IMR-90 (cell line): ENCODE results near the gene ZNF407. TPM values are rescaled to one million over a fixed set of nuclear protein-coding genes. Genes with fewer than 3 reads are reported as not detected.

Experiments
- ATAC-seq: fragments of 200-7000 bp; cut with Tn5 transposase; 2 replicates; pipeline ENCODE4 v1.9.1; 2020; ENCODE audit warnings: low read depth, mild to moderate bottlenecking, moderate library complexity
- BruUV-seq: library from RNA; stranded (reverse); fragments of 400-500 nt; replicated peaks from 2 replicates; lab custom pipeline; 2021; lab: Mats Ljungman, UMichigan
- CTCF ChIA-PET: fragments of 300-600 bp; formaldehyde crosslinking; extraction: SDS; loops from one replicate; lab custom pipeline; 2021; ENCODE audit warnings: antibody characterized with exemption; lab: Yijun Ruan, JAX
- POLR2A ChIA-PET: fragments of 300-600 bp; sonication (Branson Sonifier 250); formaldehyde crosslinking; loops from one replicate; lab custom pipeline; 2022; ENCODE audit warnings: antibody characterized with exemption; ENCODE audit not compliant: unreplicated experiment; lab: Charles Lee
- DNase-seq: peaks from one replicate; pipeline ENCODE4 v3.0.0; 2013
- H2AFZ ChIP-seq: replicated peaks from 2 replicates; pipeline ENCODE3; 2013; ENCODE audit warnings: low read length, mild to moderate bottlenecking; ENCODE audit not compliant: poor library complexity
- H2AK5ac ChIP-seq: 2 replicates; pipeline ENCODE4 v1.6.1; 2013; ENCODE audit warnings: low read depth, low read length, inconsistent platforms
- H2AK9ac ChIP-seq: replicated peaks from 2 replicates; pipeline ENCODE3; 2013; ENCODE audit warnings: mild to moderate bottlenecking, low read depth, low read length, moderate library complexity; ENCODE audit not compliant: poor library complexity
- H2BK120ac ChIP-seq: 2 replicates; pipeline ENCODE4 v1.6.1; 2013; ENCODE audit warnings: low read depth, low read length, inconsistent platforms
- H2BK15ac ChIP-seq: 3 replicates; pipeline ENCODE4 v1.6.1; 2013; ENCODE audit warnings: low read depth, low read length, inconsistent platforms
- H2BK20ac ChIP-seq: 2 replicates; pipeline ENCODE4 v1.6.1; 2013; ENCODE audit warnings: low read depth, mild to moderate bottlenecking, inconsistent platforms, low read length, moderate library complexity
- H2BK5ac ChIP-seq: 2 replicates; pipeline ENCODE4 v1.6.1; 2013; ENCODE audit warnings: mild to moderate bottlenecking, low read depth, low read length, inconsistent platforms; ENCODE audit not compliant: poor library complexity, severe bottlenecking
- H3K14ac ChIP-seq: replicated peaks from 2 replicates; pipeline ENCODE4 v1.6.1; 2013; ENCODE audit warnings: low read depth, low read length, inconsistent platforms
- H3K18ac ChIP-seq: 2 replicates; pipeline ENCODE4 v1.6.1; 2013; ENCODE audit warnings: low read depth, low read length, control low read depth
- H3K23ac ChIP-seq: 2 replicates; pipeline ENCODE4 v1.6.1; 2013; ENCODE audit warnings: low read depth, low read length, inconsistent platforms
- H3K27ac ChIP-seq: 2 replicates; pipeline ENCODE4 v1.5.1; 2013; ENCODE audit warnings: mild to moderate bottlenecking, control low read depth, low read length; ENCODE audit not compliant: insufficient read depth
- H3K27me3 ChIP-seq: 2 replicates; pipeline ENCODE4 v1.6.1; 2013; ENCODE audit warnings: low read length; ENCODE audit not compliant: control insufficient read depth, insufficient read depth
- H3K36me3 ChIP-seq: 2 replicates; pipeline ENCODE4 v1.6.1; 2013; ENCODE audit warnings: low read length, mixed read lengths; ENCODE audit not compliant: control insufficient read depth, insufficient read depth
- H3K4ac ChIP-seq: 2 replicates; pipeline ENCODE4 v1.6.1; 2013; ENCODE audit warnings: low read depth, low read length, inconsistent platforms
- H3K4me1 ChIP-seq: 2 replicates; pipeline ENCODE4 v1.6.1; 2013; ENCODE audit warnings: low read length, mixed read lengths; ENCODE audit not compliant: control insufficient read depth, insufficient read depth
- H3K4me2 ChIP-seq: 2 replicates; pipeline ENCODE4 v1.6.1; 2013; ENCODE audit warnings: low read depth, mild to moderate bottlenecking, control low read depth, low read length, moderate library complexity
- H3K4me3 ChIP-seq: 2 replicates; pipeline ENCODE4 v1.5.1; 2013; ENCODE audit warnings: low read depth, mild to moderate bottlenecking, control low read depth, low read length, moderate library complexity; ENCODE audit not compliant: insufficient read depth
- H3K56ac ChIP-seq: 2 replicates; pipeline ENCODE4 v1.6.1; 2013; ENCODE audit warnings: low read length, inconsistent platforms; ENCODE audit not compliant: insufficient read depth; ENCODE audit errors: extremely low read depth
- H3K79me1 ChIP-seq, 2 experiments: 2 replicates each; pipeline ENCODE4 v1.6.1; 2013; ENCODE audit warnings: low read length in 2 of 2, inconsistent platforms in 1 of 2, low read depth in 1 of 2
- H3K9ac ChIP-seq: 2 replicates; pipeline ENCODE4 v1.6.1; 2013; ENCODE audit warnings: low read depth, low read length, control low read depth
- H3K9me1 ChIP-seq: 2 replicates; pipeline ENCODE4 v1.6.1; 2013; ENCODE audit warnings: low read length, inconsistent platforms; ENCODE audit not compliant: insufficient read depth
- H3K9me3 ChIP-seq: 2 replicates; pipeline ENCODE4 v1.6.1; 2013; ENCODE audit warnings: low read length; ENCODE audit not compliant: control insufficient read depth, insufficient read depth
- H4K20me1 ChIP-seq: 2 replicates; pipeline ENCODE4 v1.6.1; 2013; ENCODE audit warnings: low read length, inconsistent platforms; ENCODE audit not compliant: insufficient read depth
- H4K5ac ChIP-seq: 2 replicates; pipeline ENCODE4 v1.6.1; 2013; ENCODE audit warnings: mild to moderate bottlenecking, low read depth, low read length, control low read depth
- H4K8ac ChIP-seq, 2 experiments: 2 replicates each; pipeline ENCODE4 v1.6.1; 2013; ENCODE audit warnings: low read depth in 2 of 2, low read length in 2 of 2, control low read depth in 1 of 2, inconsistent platforms in 1 of 2
- H4K91ac ChIP-seq: 2 replicates; pipeline ENCODE4 v1.6.1; 2013; ENCODE audit warnings: low read depth, low read length, inconsistent platforms; ENCODE audit not compliant: insufficient read depth
- FOS ChIP-seq: fragments of 150-350 bp; IDR thresholded peaks from 2 replicates; pipeline ENCODE4 v1.6.1; 2016; ENCODE audit warnings: low read depth, low read length
- MAZ ChIP-seq: IDR thresholded peaks from 2 replicates; pipeline ENCODE4 v1.6.1; 2012; ENCODE audit warnings: low read depth, mild to moderate bottlenecking, low read length, improper control_type of control experiment, moderate library complexity, borderline replicate concordance
- NFE2L2 ChIP-seq: fragments of 150-350 bp; IDR thresholded peaks from 2 replicates; pipeline ENCODE4 v1.6.1; 2016; ENCODE audit warnings: low read depth, mild to moderate bottlenecking, low read length
- RCOR1 ChIP-seq: IDR thresholded peaks from 2 replicates; pipeline ENCODE4 v1.6.1; 2012; ENCODE audit warnings: mild to moderate bottlenecking, low read length, improper control_type of control experiment; ENCODE audit not compliant: insufficient replicate concordance
- RFX5 ChIP-seq: IDR thresholded peaks from 2 replicates; pipeline ENCODE4 v1.8.0; 2012; ENCODE audit warnings: low read depth, mild to moderate bottlenecking, low read length, moderate library complexity
- SMC3 ChIP-seq: fragments of 150-350 bp; IDR thresholded peaks from 2 replicates; pipeline ENCODE4 v1.6.1; 2016; ENCODE audit warnings: low read depth, mild to moderate bottlenecking, antibody characterized with exemption, low read length, moderate library complexity
- WGBS, 2 experiments: methylation state at CpG; one replicate each; pipeline versions ENCODE4 v1.1.5 to v1.1.7; 2013; ENCODE audit warnings: missing lambda C conversion rate in 2 of 2; ENCODE audit not compliant: insufficient read length in 1 of 2; ENCODE audit errors: extremely low coverage in 2 of 2; 5-methylcytosine and 5-hydroxymethylcytosine counted together
- dilution Hi-C: fragments of 300-500 bp; cut with HindIII; formaldehyde crosslinking; loops from one replicate; pipeline ENCODE4 v1.14.3; 2018; ENCODE audit warnings: low sequenced_read_pairs; ENCODE audit not compliant: unreplicated experiment
- in situ Hi-C: fragments of 300-500 bp; cut with MboI; formaldehyde crosslinking; loops from 3 replicates; pipeline ENCODE4 v1.14.3; 2019; ENCODE audit warnings: low sequenced_read_pairs, inconsistent platforms, mixed read lengths
- intact Hi-C: fragments of 100-400 bp; cut with micrococcal nuclease; formaldehyde crosslinking; loops from 2 replicates; pipeline ENCODE4 v1.10.0; 2022
- polyA plus RNA-seq, 3 experiments: library from polyadenylated mRNA; depleted of rRNA; stranded (reverse); fragments of >200 nt; gene quantifications; 2 replicates each; pipeline ENCODE4 v1.2.3, GENCODE V29; 2012; ENCODE audit warnings: low replicate concordance in 1 of 3
- total RNA-seq: library from RNA; depleted of rRNA; stranded (reverse); fragments of >200 nt; gene quantifications from 2 replicates; pipeline ENCODE4 v1.2.3, GENCODE V29; 2012
- TF ChIP-seq, protein P1 (sequence below): fragments of 150-350 bp; IDR thresholded peaks from 2 replicates; pipeline ENCODE4 v1.6.1; 2016; ENCODE audit warnings: low read depth, mild to moderate bottlenecking, low read length, moderate library complexity, borderline replicate concordance

ZNF407 gene
- total and polyA plus RNA-seq, 2 of the 4 experiments (the other 2 are of a cell fraction): 3.1 to 20.1 TPM

GRCh38 chr18:74935434-74935833, 337.8 kb downstream of the ZNF407 start:
- Histone ChIP-seq H4K5ac (no peak overlapping the region; the same call in 1 of the 2 replicates), H3K27ac (no peak overlapping the region), H3K56ac (no peak overlapping the region), H3K4ac (no peak overlapping the region), H3K4me1 (no peaks in the 10 kb centered on the region; the same call in 1 of the 2 replicates), H2AK5ac (no peak overlapping the region), H3K4me3 (no peak overlapping the region), H3K18ac (peak overlapping the region; percentile 28; the same call in 1 of the 2 replicates), H2BK120ac (no peak overlapping the region), H2AFZ (no peak overlapping the region), H3K27me3 (no peaks in the 10 kb centered on the region), H3K9me1 (no peaks in the 10 kb centered on the region; the same call in 1 of the 2 replicates), H2BK15ac (no peak overlapping the region), H3K14ac (peak overlapping the region; percentile 37; the same call in 1 of the 2 replicates), H2BK20ac (no peak overlapping the region), H3K23ac (no peak overlapping the region), H2AK9ac (no peak overlapping the region), H2BK5ac (no peak overlapping the region), H3K79me1 (no peaks in the 10 kb centered on the region), H4K91ac (no peak overlapping the region), H3K4me2 (peak overlapping the region; percentile 59), H4K20me1 (no peaks in the 10 kb centered on the region), H3K9ac (no peak overlapping the region), H3K9me3 (no peaks in the 10 kb centered on the region), H3K36me3 (no peaks in the 10 kb centered on the region), H4K8ac (0 out of 4 replicates have a peak overlapping the region, but pooled peaks of 1 of the 2 experiments have one; percentile 2)
- CTCF ChIA-PET: interaction anchor here (1.1 kb wide), 1 partner anchor 10 kb away, joined by 3 read pairs; no protein-coding TSS in a partner anchor
- POLR2A ChIA-PET: no interaction called here
- dilution Hi-C loops: no loop called here
- no TSS peak for BruUV-seq
- in situ Hi-C loops: no loop called here
- WGBS, 2 experiments: 70% methylated on average over 5 of the region's 7 CpGs; no CpG with 5 or more reads in 1 of the 2 experiments
- TF ChIP-seq SMC3: no peak
- TF ChIP-seq, protein P1, sequence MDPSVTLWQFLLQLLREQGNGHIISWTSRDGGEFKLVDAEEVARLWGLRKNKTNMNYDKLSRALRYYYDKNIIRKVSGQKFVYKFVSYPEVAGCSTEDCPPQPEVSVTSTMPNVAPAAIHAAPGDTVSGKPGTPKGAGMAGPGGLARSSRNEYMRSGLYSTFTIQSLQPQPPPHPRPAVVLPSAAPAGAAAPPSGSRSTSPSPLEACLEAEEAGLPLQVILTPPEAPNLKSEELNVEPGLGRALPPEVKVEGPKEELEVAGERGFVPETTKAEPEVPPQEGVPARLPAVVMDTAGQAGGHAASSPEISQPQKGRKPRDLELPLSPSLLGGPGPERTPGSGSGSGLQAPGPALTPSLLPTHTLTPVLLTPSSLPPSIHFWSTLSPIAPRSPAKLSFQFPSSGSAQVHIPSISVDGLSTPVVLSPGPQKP: no peak
- TF ChIP-seq RFX5: no peak
- TF ChIP-seq NFE2L2: no peak
- no peak for TF ChIP-seq FOS
- no peak for TF ChIP-seq MAZ
- no peak for TF ChIP-seq RCOR1
- DNase-seq: no peak
- no peak for ATAC-seq
- intact Hi-C loops: no loop called here
